T-cell (primary cell): Measurements from ENCODE around the gene TNS1. TPM values are rescaled to one million over a fixed set of nuclear protein-coding genes. Genes with fewer than 3 reads are reported as not detected.

Experiments used
- ATAC-seq, 4 experiments: fragments of 200-7000 bp in 3 of 4; fragments of 150-1000 bp in 1 of 4; cut with Tn5 transposase; replicated peaks in 1 of 4; 1 replicate in 3 of 4; 2 replicates in 1 of 4; pipeline ENCODE4 v1.10.0; 2021; ENCODE audit warnings: moderate library complexity in 3 of 4, mild to moderate bottlenecking in 2 of 4, moderate number of reproducible peaks in 1 of 4
- CTCF ChIA-PET, 2 donors: fragments of 300-600 bp; sonication (Branson Sonifier 250); formaldehyde crosslinking; loops; one replicate each; lab custom pipeline; 2022; ENCODE audit warnings: antibody characterized with exemption in 2 of 2; lab: Charles Lee
- POLR2A ChIA-PET, 2 donors: fragments of 300-600 bp; sonication (Branson Sonifier 250); formaldehyde crosslinking; loops; one replicate each; lab custom pipeline; 2022; ENCODE audit warnings: antibody characterized with exemption in 2 of 2; lab: Charles Lee
- DNase-seq, 35 experiments: peaks; one replicate each; pipeline versions ENCODE4 v3.0.0 to v3.0.0-alpha.2; 2013 to 2023
- H3K27ac ChIP-seq: one replicate; pipeline ENCODE4 v1.5.1; 2013; ENCODE audit warnings: low read length
- H3K27me3 ChIP-seq, 2 experiments: replicated peaks in 1 of 2; 1 replicate in 1 of 2; 2 replicates in 1 of 2; pipeline versions ENCODE4 v1.6.1 to v1.7.0; 2013; ENCODE audit warnings: low read length in 1 of 2, mixed read lengths in 1 of 2; ENCODE audit not compliant: control insufficient read depth in 2 of 2, insufficient read depth in 2 of 2; ENCODE audit errors: extremely low read depth in 1 of 2
- H3K36me3 ChIP-seq, 2 donors: 1 replicate in 1 of 2; 2 replicates in 1 of 2; pipeline versions ENCODE4 v1.6.1 to v1.7.0; 2013; ENCODE audit warnings: low read length in 1 of 2; ENCODE audit not compliant: control insufficient read depth in 2 of 2, insufficient read depth in 1 of 2; ENCODE audit errors: extremely low read depth in 1 of 2
- H3K4me1 ChIP-seq, 2 experiments: 1 replicate in 1 of 2; 2 replicates in 1 of 2; pipeline versions ENCODE4 v1.6.1 to v1.7.0; 2013; ENCODE audit warnings: low read length in 2 of 2, mixed read lengths in 1 of 2; ENCODE audit not compliant: insufficient read depth in 2 of 2, control insufficient read depth in 1 of 2; ENCODE audit errors: extremely low read depth in 1 of 2
- H3K4me3 ChIP-seq, 2 donors: 1 replicate in 1 of 2; 2 replicates in 1 of 2; pipeline versions ENCODE4 v1.5.1 to v1.7.0; 2013; ENCODE audit warnings: mild to moderate bottlenecking in 2 of 2, low read length in 1 of 2, moderate library complexity in 1 of 2; ENCODE audit not compliant: control insufficient read depth in 1 of 2; ENCODE audit errors: extremely low read depth in 1 of 2
- H3K9me3 ChIP-seq: 2 replicates; pipeline ENCODE4 v1.7.0; 2013
- H3K27ac Mint-ChIP-seq, 2 donors: one replicate each; pipeline ENCODE4 v1.8.0; 2020 to 2021; ENCODE audit warnings: mild to moderate bottlenecking in 2 of 2, mixed read lengths in 2 of 2
- H3K27me3 Mint-ChIP-seq, 2 donors: one replicate each; pipeline ENCODE4 v1.8.0; 2021 to 2022; ENCODE audit warnings: mixed read lengths in 2 of 2
- H3K36me3 Mint-ChIP-seq: one replicate; pipeline ENCODE4 v1.8.0; 2021; ENCODE audit warnings: mixed read lengths
- H3K4me1 Mint-ChIP-seq, 3 donors: one replicate each; pipeline ENCODE4 v1.8.0; 2020 to 2022; ENCODE audit warnings: mixed read lengths in 3 of 3, mild to moderate bottlenecking in 1 of 3
- H3K4me3 Mint-ChIP-seq, 3 donors: one replicate each; pipeline ENCODE4 v1.8.0; 2020 to 2022; ENCODE audit warnings: mild to moderate bottlenecking in 3 of 3, mixed read lengths in 3 of 3, moderate library complexity in 3 of 3
- H3K9me3 Mint-ChIP-seq, 3 donors: one replicate each; pipeline ENCODE4 v1.8.0; 2020 to 2022; ENCODE audit warnings: mixed read lengths in 3 of 3
- WGBS: methylation state at CpG from one replicate; pipeline ENCODE4 v1.1.5; 2013; ENCODE audit warnings: missing lambda C conversion rate; ENCODE audit not compliant: insufficient coverage; 5-methylcytosine and 5-hydroxymethylcytosine counted together
- total RNA-seq, 35 experiments: library from RNA in 6 of 35; stranded (reverse) in 6 of 35; fragments of 120-200 nt in 1 of 35; gene quantifications; one replicate each; pipeline versions ENCODE4 v1.2.1 to v1.2.4 and lab custom pipeline; 2013 to 2026

Gene TNS1
- total RNA-seq, 5 donors from 2014 or later (not counting 1 experiment from before 2014, with no cell fraction given) = 0.28 to 2.1 (median 1.3) TPM

- no peak overlapping the region for H3K4me3 Mint-ChIP-seq
- H3K36me3 ChIP-seq = no peaks in the 10 kb centered on the region
- POLR2A ChIA-PET = no interaction called here
- no peak for ATAC-seq
- H3K27me3 ChIP-seq = peaks cover 0 to 44% of the 10 kb centered on the region in 2 experiments
- H3K4me1 Mint-ChIP-seq = peaks cover 0 to 4% (median 0%) of the 10 kb centered on the region in 3 donors
- peaks cover 12 to 28% of the 10 kb centered on the region in 2 donors for H3K27me3 Mint-ChIP-seq
- no peak overlapping the region for H3K4me3 ChIP-seq
- H3K9me3 ChIP-seq = no peaks in the 10 kb centered on the region
- no peaks in the 10 kb centered on the region for H3K4me1 ChIP-seq
- CTCF ChIA-PET = no interaction called here
- 100% methylated on average over 1 of the region's 11 CpGs for WGBS
- no peak overlapping the region for H3K27ac Mint-ChIP-seq
- H3K36me3 Mint-ChIP-seq = no peaks in the 10 kb centered on the region
- H3K27ac ChIP-seq = no peak overlapping the region
- DNase-seq = no peak
- H3K9me3 Mint-ChIP-seq = no peaks in the 10 kb centered on the region
These were observed 5.3 kb downstream of the TNS1 start for GRCh38 chr2:217997510-217997909.

- H3K27me3 ChIP-seq = peaks cover 0 to 46% of the 10 kb centered on the region in 2 experiments
- no peaks in the 10 kb centered on the region for H3K4me1 ChIP-seq
- DNase-seq (no peak), ATAC-seq (no peak)
- POLR2A ChIA-PET = no interaction called here
- WGBS = 66% methylated on average over 4 of the region's 7 CpGs
- CTCF ChIA-PET = interaction anchor here in 1 of 2 donors (0.6 kb wide), 1 partner anchor 315 kb away, joined by 3 read pairs; no protein-coding TSS in a partner anchor
- peaks cover 0 to 4% (median 0%) of the 10 kb centered on the region in 3 donors for H3K4me1 Mint-ChIP-seq
- H3K27me3 Mint-ChIP-seq = peaks cover 16 to 34% of the 10 kb centered on the region in 2 donors
- H3K27ac ChIP-seq = no peak overlapping the region
- H3K36me3 Mint-ChIP-seq = no peaks in the 10 kb centered on the region
- no peaks in the 10 kb centered on the region for H3K9me3 ChIP-seq
- H3K4me3 Mint-ChIP-seq = no peak overlapping the region
- no peak overlapping the region for H3K27ac Mint-ChIP-seq
- H3K9me3 Mint-ChIP-seq = no peaks in the 10 kb centered on the region
- H3K4me3 ChIP-seq = no peak overlapping the region
- H3K36me3 ChIP-seq = no peaks in the 10 kb centered on the region
These were observed 6.4 kb downstream of the TNS1 start for GRCh38 chr2:217996361-217996760.

DNA sequence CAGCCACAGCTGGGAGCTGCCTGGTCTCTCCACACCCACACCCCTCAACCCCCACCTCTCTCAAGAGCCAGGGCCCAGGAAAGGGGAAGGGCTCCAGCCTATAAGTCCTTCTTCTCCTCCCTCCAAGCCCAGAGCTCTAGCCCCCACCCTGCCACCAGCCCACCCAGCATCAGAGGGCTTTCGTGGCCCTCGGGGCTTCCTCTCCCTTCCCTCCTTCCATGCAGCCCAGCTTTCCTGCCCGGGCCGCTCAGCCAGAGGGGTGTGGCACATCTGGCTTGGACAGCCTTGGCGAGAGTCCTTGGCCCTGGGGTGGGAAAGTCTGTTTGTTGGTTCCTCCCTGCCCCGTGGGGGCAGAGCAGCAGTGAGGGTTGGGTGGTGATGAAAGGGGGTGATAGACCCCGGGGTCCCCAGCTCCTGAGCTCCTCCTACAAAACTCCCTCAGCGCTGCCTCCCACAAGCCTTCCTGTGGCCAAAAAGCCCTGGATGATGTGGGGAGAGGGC, 7.0 kb downstream of the TNS1 start:
- ChIA-PET POLR2A (no interaction called here), CTCF (interaction anchor here in 1 of 2 donors (0.6 kb wide), 1 partner anchor 314 kb away, joined by 3 read pairs; no protein-coding TSS in a partner anchor)
- no peaks in the 10 kb centered on the region for H3K36me3 ChIP-seq
- Mint-ChIP-seq H3K27ac (no peak overlapping the region), H3K4me3 (no peak overlapping the region), H3K4me1 (peaks cover 0 to 4% (median 0%) of the 10 kb centered on the region in 3 donors), H3K27me3 (peaks cover 16 to 32% of the 10 kb centered on the region in 2 donors), H3K9me3 (no peaks in the 10 kb centered on the region), H3K36me3 (no peaks in the 10 kb centered on the region)
- H3K27ac ChIP-seq = no peak overlapping the region
- no peaks in the 10 kb centered on the region for H3K9me3 ChIP-seq
- no peak for DNase-seq
- H3K4me3 ChIP-seq = no peak overlapping the region
- H3K4me1 ChIP-seq = no peaks in the 10 kb centered on the region
- H3K27me3 ChIP-seq = peaks cover 0 to 48% of the 10 kb centered on the region in 2 experiments
- ATAC-seq = no peak
- 8% methylated on average over 2 of the region's 8 CpGs for WGBS

DNA sequence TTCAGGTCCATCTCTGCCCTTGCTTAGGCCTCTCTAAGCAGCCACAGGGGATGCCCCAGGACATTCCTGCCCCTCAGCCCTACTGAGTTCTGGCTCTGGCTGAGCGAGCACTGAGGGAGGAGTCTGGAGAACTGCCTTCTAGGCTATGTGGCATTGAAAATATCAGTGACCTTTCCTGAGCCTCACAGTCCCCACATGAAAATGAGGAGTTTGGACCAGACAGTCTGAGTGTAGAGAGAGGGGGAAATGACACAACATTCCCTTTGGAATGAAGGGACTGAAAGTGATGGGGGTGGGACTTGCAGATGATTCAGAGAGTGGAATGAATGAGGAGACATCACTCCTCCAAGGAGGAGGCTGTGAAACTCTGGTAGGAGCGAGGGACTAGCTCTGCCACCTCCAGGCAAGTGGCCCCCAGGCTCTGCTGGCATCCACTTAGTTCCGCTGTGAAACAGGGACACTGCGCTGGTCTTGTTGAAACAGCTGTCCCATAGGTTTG, 8.0 kb downstream of the TNS1 start:
- H3K27ac ChIP-seq = no peak overlapping the region
- Mint-ChIP-seq H3K4me1 (peaks cover 0 to 4% (median 0%) of the 10 kb centered on the region in 3 donors), H3K36me3 (no peaks in the 10 kb centered on the region), H3K4me3 (no peak overlapping the region), H3K9me3 (no peaks in the 10 kb centered on the region), H3K27ac (no peak overlapping the region), H3K27me3 (peaks cover 14 to 28% of the 10 kb centered on the region in 2 donors)
- ATAC-seq (no peak), DNase-seq (no peak)
- H3K27me3 ChIP-seq = peaks cover 0 to 49% of the 10 kb centered on the region in 2 experiments
- no peaks in the 10 kb centered on the region for H3K4me1 ChIP-seq
- no peaks in the 10 kb centered on the region for H3K36me3 ChIP-seq
- H3K9me3 ChIP-seq = no peaks in the 10 kb centered on the region
- ChIA-PET CTCF (no interaction called here), POLR2A (no interaction called here)
- no peak overlapping the region for H3K4me3 ChIP-seq
- WGBS = no CpG with 5 or more reads among the region's 4 CpGs

GRCh38 chr2:217993817-217994463, 8.9 kb downstream of the TNS1 start:
- Mint-ChIP-seq H3K27me3 (peaks cover 13 to 28% of the 10 kb centered on the region in 2 donors), H3K4me3 (no peak overlapping the region), H3K36me3 (no peaks in the 10 kb centered on the region), H3K27ac (no peak overlapping the region), H3K9me3 (no peaks in the 10 kb centered on the region), H3K4me1 (peaks cover 0 to 4% (median under 1%) of the 10 kb centered on the region in 3 donors)
- 69% methylated on average over 4 of the region's 6 CpGs for WGBS
- DNase-seq (peak in 28 of 35 experiments; percentile 6 to 61 (median 40)), ATAC-seq (peak in 2 of 4 experiments; percentile 48 to 50)
- Histone ChIP-seq H3K9me3 (no peaks in the 10 kb centered on the region), H3K27me3 (peaks cover 0 to 58% of the 10 kb centered on the region in 2 experiments), H3K4me1 (peaks cover 0 to 6% of the 10 kb centered on the region in 2 experiments), H3K36me3 (no peaks in the 10 kb centered on the region), H3K4me3 (no peak overlapping the region), H3K27ac (no peak overlapping the region)
- CTCF ChIA-PET = interaction anchor here (0.6 to 1.1 kb wide), 5 partner anchors 13 to 1301 kb away, joined by 3 to 9 read pairs (median 3); no protein-coding TSS in a partner anchor
- POLR2A ChIA-PET = interaction anchor here in 1 of 2 donors (0.6 kb wide), 1 partner anchor 107 kb away, joined by 3 read pairs; no protein-coding TSS in a partner anchor

GRCh38 chr2:217993138-217993537, 9.7 kb downstream of the TNS1 start:
- peaks cover 0 to 13% of the 10 kb centered on the region in 2 experiments for H3K4me1 ChIP-seq
- no peaks in the 10 kb centered on the region for H3K9me3 ChIP-seq
- no peak overlapping the region for H3K27ac Mint-ChIP-seq
- peaks cover 0 to 58% of the 10 kb centered on the region in 2 experiments for H3K27me3 ChIP-seq
- H3K4me3 Mint-ChIP-seq = no peak overlapping the region
- H3K36me3 ChIP-seq = no peaks in the 10 kb centered on the region
- ATAC-seq (no peak), DNase-seq (no peak)
- H3K4me1 Mint-ChIP-seq = peaks cover 0 to 5% (median 1%) of the 10 kb centered on the region in 3 donors
- H3K27me3 Mint-ChIP-seq = peaks cover 14 to 26% of the 10 kb centered on the region in 2 donors
- no peak overlapping the region for H3K4me3 ChIP-seq
- H3K36me3 Mint-ChIP-seq = no peaks in the 10 kb centered on the region
- CTCF ChIA-PET = interaction anchor here (0.7 to 1.1 kb wide), 2 partner anchors 18 to 207 kb away, joined by 3 read pairs; no protein-coding TSS in a partner anchor
- no CpG with 5 or more reads among the region's 6 CpGs for WGBS
- H3K9me3 Mint-ChIP-seq = no peaks in the 10 kb centered on the region
- POLR2A ChIA-PET = no interaction called here
- H3K27ac ChIP-seq = no peak overlapping the region
